Sigmoid colon (tissue), 7 donors: ENCODE results near the gene CDK19. TPM values are rescaled to one million over a fixed set of nuclear protein-coding genes. Genes with fewer than 3 reads are reported as not detected.

Source experiments
- DNase-seq: peaks from one replicate; pipeline ENCODE4 v3.0.0-alpha.2; 2019
- H3K27ac ChIP-seq, 4 donors: fragments of 200-600 bp; sonication (generic); one replicate each; pipeline ENCODE4 v1.5.1; 2016 to 2019; ENCODE audit warnings: mild to moderate bottlenecking in 1 of 4
- H3K27me3 ChIP-seq, 3 donors: fragments of 200-600 bp; sonication (generic); one replicate each; pipeline ENCODE4 v1.5.1; 2019; ENCODE audit warnings: mild to moderate bottlenecking in 1 of 3
- H3K36me3 ChIP-seq, 4 donors: fragments of 200-600 bp; sonication (generic); one replicate each; pipeline ENCODE4 v1.5.1; 2016 to 2019
- H3K4me1 ChIP-seq, 4 donors: fragments of 200-600 bp; sonication (generic); one replicate each; pipeline ENCODE4 v1.5.1; 2017 to 2019
- H3K4me3 ChIP-seq, 4 donors: fragments of 200-600 bp; sonication (generic); one replicate each; pipeline ENCODE4 v1.5.1; 2017 to 2019; ENCODE audit warnings: mild to moderate bottlenecking in 2 of 4, moderate library complexity in 1 of 4
- H3K9me3 ChIP-seq, 4 donors: fragments of 200-600 bp in 3 of 4; sonication (generic) in 3 of 4; one replicate each; pipeline versions ENCODE4 v1.5.1 to v1.6.1; 2013 to 2019
- EP300 ChIP-seq, 4 donors: sonication (generic); formaldehyde crosslinking; IDR thresholded peaks; one replicate each; pipeline ENCODE4 v1.6.1; 2017; ENCODE audit warnings: antibody characterized with exemption in 4 of 4
- POLR2A ChIP-seq, 2 donors: fragments of 450-650 bp; IDR thresholded peaks; one replicate each; pipeline ENCODE4 v1.6.1; 2016; ENCODE audit warnings: antibody characterized with exemption in 2 of 2, mild to moderate bottlenecking in 2 of 2, moderate library complexity in 2 of 2
- POLR2AphosphoS5 ChIP-seq, 4 donors: sonication (generic); formaldehyde crosslinking; IDR thresholded peaks; one replicate each; pipeline ENCODE4 v1.6.1; 2017; ENCODE audit warnings: antibody characterized with exemption in 4 of 4
- WGBS, 2 donors: extraction: QIAGEN DNeasy Blood & Tissue Kit; methylation state at CpG; one replicate each; pipeline ENCODE4 v1.1.7; 2013; 5-methylcytosine and 5-hydroxymethylcytosine counted together
- intact Hi-C: fragments of 100-400 bp; cut with DNase I; formaldehyde crosslinking; loops from one replicate; pipeline ENCODE4 v1.15.1; 2023
- polyA plus RNA-seq, 3 donors: library from polyadenylated mRNA; stranded (reverse); fragments of 200-250 nt; gene quantifications; one replicate each; pipeline ENCODE4 v1.2.3, GENCODE V29; 2013
- total RNA-seq, 4 donors: library from RNA; depleted of rRNA; stranded (reverse); fragments of >200 nt; gene quantifications; one replicate each; pipeline ENCODE4 v1.1.0, GENCODE V29; 2016
- TF ChIP-seq, protein P1 (sequence below), 4 experiments: fragments of 450-650 bp in 3 of 4; fragments of 200-600 bp in 1 of 4; IDR thresholded peaks; one replicate each; pipeline ENCODE4 v1.5.1; 2016 to 2019; ENCODE audit warnings: antibody characterized with exemption in 4 of 4, mild to moderate bottlenecking in 3 of 4, moderate library complexity in 2 of 4
- donor health status: healthy with polysubstance abuse.
- donor health status: Bipolar disorder and iron deficiency.
- donor health status: healthy.

CDK19 gene
- total and polyA plus RNA-seq, 7 donors, result 6.7 to 17.8 (median 12.1) TPM

DNA sequence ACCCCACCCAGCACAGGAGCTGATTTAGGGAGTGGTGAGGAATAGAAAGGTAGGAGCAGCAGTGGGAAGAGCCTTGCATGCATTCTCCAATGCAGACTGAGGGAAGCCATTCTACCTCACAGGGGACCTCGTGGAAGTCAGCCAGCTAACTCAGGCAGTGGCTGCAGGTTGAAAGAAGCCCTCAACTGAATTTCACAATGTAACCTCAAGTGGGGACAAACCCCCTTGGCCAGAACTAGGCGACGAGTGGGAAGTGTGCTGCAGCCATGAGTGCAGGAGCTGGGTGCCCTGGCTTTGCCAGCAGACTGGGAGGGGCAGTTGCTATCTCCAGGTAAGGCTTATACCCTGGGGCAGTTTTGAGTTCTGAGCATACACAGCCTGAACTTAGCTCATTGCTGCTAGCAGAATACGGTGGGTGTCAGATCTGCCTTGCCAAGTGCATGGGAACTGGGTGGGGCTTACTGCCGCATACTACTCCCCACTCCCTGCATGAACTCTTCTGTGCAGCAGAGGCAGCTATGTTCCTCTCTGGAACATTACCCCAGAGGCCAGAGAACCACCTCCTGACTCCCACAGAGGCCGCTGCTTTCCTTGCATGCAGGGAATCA lies 126.5 kb downstream of the CDK19 start:
- TF ChIP-seq, protein P1, sequence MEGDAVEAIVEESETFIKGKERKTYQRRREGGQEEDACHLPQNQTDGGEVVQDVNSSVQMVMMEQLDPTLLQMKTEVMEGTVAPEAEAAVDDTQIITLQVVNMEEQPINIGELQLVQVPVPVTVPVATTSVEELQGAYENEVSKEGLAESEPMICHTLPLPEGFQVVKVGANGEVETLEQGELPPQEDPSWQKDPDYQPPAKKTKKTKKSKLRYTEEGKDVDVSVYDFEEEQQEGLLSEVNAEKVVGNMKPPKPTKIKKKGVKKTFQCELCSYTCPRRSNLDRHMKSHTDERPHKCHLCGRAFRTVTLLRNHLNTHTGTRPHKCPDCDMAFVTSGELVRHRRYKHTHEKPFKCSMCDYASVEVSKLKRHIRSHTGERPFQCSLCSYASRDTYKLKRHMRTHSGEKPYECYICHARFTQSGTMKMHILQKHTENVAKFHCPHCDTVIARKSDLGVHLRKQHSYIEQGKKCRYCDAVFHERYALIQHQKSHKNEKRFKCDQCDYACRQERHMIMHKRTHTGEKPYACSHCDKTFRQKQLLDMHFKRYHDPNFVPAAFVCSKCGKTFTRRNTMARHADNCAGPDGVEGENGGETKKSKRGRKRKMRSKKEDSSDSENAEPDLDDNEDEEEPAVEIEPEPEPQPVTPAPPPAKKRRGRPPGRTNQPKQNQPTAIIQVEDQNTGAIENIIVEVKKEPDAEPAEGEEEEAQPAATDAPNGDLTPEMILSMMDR (IDR thresholded peaks at IDR 0.05), result no peak
- TF ChIP-seq POLR2A (IDR thresholded peaks at IDR 0.05) (no peak), POLR2AphosphoS5 (IDR thresholded peaks at IDR 0.05) (no peak), EP300 (IDR thresholded peaks at IDR 0.05) (no peak)
- H3K27me3 ChIP-seq, result no peaks in the 10 kb centered on the region
- no peak for DNase-seq
- H3K9me3 ChIP-seq, result no peaks in the 10 kb centered on the region
- no peak overlapping the region for H3K4me3 ChIP-seq
- no peaks in the 10 kb centered on the region for H3K4me1 ChIP-seq
- H3K27ac ChIP-seq, result no peak overlapping the region
- 34 to 59% methylated on average over 6 of the region's 6 CpGs for WGBS, 2 donors
- no peaks in the 10 kb centered on the region for H3K36me3 ChIP-seq
- intact Hi-C loops, result no loop called here

DNA sequence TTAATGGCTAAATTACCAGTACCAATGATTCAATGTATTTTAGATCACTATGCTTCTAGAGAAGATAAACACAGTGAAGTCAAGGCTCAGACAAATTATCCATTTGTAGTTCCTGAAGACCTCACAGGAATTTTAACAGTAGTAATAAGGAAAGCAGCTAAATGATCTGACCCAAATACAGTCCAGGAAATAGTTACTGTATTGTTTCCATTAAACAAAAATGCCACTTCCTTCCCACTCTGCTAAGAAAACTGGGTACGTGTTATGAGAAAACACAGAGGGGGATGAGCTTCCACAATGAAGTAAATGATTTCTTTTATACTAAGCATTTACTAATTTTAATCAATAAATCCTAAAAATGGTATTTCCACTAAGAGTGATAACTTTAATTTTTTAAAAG lies 127.9 kb downstream of the CDK19 start:
- intact Hi-C loops, result no loop called here
- 27 to 36% methylated on average over 1 of the region's 1 CpG for WGBS, 2 donors
- H3K36me3 ChIP-seq, result no peaks in the 10 kb centered on the region
- no peak overlapping the region for H3K4me3 ChIP-seq
- no peaks in the 10 kb centered on the region for H3K9me3 ChIP-seq
- TF ChIP-seq, protein P1 (IDR thresholded peaks at IDR 0.05), result no peak
- TF ChIP-seq POLR2A (IDR thresholded peaks at IDR 0.05) (no peak), EP300 (IDR thresholded peaks at IDR 0.05) (no peak), POLR2AphosphoS5 (IDR thresholded peaks at IDR 0.05) (no peak)
- peaks cover 0 to 5% (median 3%) of the 10 kb centered on the region in 4 donors for H3K4me1 ChIP-seq
- H3K27ac ChIP-seq, result no peak overlapping the region
- no peak for DNase-seq
- no peaks in the 10 kb centered on the region for H3K27me3 ChIP-seq

DNA sequence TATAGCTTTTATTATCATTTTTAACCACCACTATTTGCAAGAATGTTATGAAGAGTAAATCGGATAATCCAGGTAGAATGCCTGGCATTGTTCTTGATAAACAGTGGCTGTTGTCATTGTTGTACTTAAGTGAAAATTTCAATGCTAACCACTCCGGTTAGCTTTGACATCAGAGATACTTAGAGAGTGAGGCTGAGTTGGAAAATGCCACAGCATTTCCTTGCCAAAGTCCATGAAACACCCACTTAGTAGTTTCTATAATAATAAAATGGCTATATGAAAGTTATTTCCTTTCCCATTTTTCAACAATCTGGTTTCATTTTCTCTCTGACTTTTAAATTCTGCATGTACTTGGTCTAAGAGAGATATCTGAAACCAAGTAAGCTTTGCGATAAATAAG lies 132.0 kb downstream of the CDK19 start:
- DNase-seq, result no peak
- no peak overlapping the region for H3K27ac ChIP-seq
- intact Hi-C loops, result loop anchor here (5.0 kb wide), 1 partner anchor 194 kb away; no protein-coding TSS in a partner anchor
- TF ChIP-seq POLR2AphosphoS5 (IDR thresholded peaks at IDR 0.05) (no peak), POLR2A (IDR thresholded peaks at IDR 0.05) (no peak), EP300 (IDR thresholded peaks at IDR 0.05) (no peak)
- TF ChIP-seq, protein P1 (IDR thresholded peaks at IDR 0.05), result no peak
- 67 to 81% methylated on average over 3 of the region's 3 CpGs for WGBS, 2 donors
- H3K27me3 ChIP-seq, result no peaks in the 10 kb centered on the region
- no peak overlapping the region for H3K4me3 ChIP-seq
- peaks cover 0 to 11% (median 8%) of the 10 kb centered on the region in 4 donors for H3K4me1 ChIP-seq
- no peaks in the 10 kb centered on the region for H3K9me3 ChIP-seq
- H3K36me3 ChIP-seq, result no peaks in the 10 kb centered on the region

DNA sequence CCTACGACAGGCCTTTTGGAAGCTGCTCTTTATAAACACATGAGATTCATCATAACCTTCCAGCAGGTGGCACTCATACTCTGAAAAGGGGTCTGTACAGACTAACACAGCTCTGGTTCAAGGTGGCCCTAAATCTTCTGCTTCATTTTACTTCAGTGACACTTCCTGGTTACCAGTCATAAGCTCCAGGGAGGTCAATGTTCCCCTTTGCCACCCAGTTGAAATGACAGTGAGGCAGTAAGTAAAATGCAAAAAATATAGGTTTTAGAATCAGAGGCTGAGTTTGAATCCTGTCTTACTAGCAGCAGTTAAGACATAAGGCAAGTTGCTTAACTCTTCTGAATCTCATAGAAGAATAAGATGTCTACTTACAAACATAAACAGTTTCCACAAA lies 132.8 kb downstream of the CDK19 start:
- peak; percentile 70 for DNase-seq
- Histone ChIP-seq H3K4me3 (no peak overlapping the region), H3K9me3 (no peaks in the 10 kb centered on the region), H3K4me1 (peaks cover 0 to 11% (median 8%) of the 10 kb centered on the region in 4 donors), H3K27ac (no peak overlapping the region), H3K27me3 (no peaks in the 10 kb centered on the region), H3K36me3 (no peaks in the 10 kb centered on the region)
- TF ChIP-seq POLR2AphosphoS5 (IDR thresholded peaks at IDR 0.05) (no peak), EP300 (IDR thresholded peaks at IDR 0.05) (no peak), POLR2A (IDR thresholded peaks at IDR 0.05) (no peak)
- TF ChIP-seq, protein P1 (IDR thresholded peaks at IDR 0.05), result peak; percentile 49 to 71 (median 58)
- intact Hi-C loops, result loop anchor here (5.0 kb wide), 1 partner anchor 195 kb away; no protein-coding TSS in a partner anchor
- 4 to 17% methylated on average over 1 of the region's 1 CpG for WGBS, 2 donors
